Psoas muscle (tissue), 8 donors: ENCODE data around the gene PDCD11. TPM values are rescaled to one million over a fixed set of nuclear protein-coding genes. Genes with fewer than 3 reads are reported as not detected.
A peak's percentile ranks its signal among the peaks of the same experiment; 100 is the strongest.

ENCODE experiments used
- ATAC-seq, 4 donors: fragments of 200-7000 bp; cut with Tn5 transposase; one replicate each; pipeline ENCODE4 v1.9.1; 2020; ENCODE audit warnings: moderate library complexity in 3 of 4, mild to moderate bottlenecking in 2 of 4
- DNase-seq, 2 donors: peaks; one replicate each; pipeline ENCODE4 v3.0.0-alpha.2; 2020
- H3K27ac ChIP-seq: fragments of 200-600 bp; one replicate; pipeline ENCODE4 v1.8.0; 2022
- H3K27me3 ChIP-seq, 3 donors: fragments of 200-600 bp in 1 of 3; one replicate each; pipeline versions ENCODE4 v1.6.1 to v1.8.0; 2013 to 2022; ENCODE audit warnings: low read length in 2 of 3, mild to moderate bottlenecking in 2 of 3, moderate library complexity in 1 of 3; ENCODE audit not compliant: insufficient read depth in 3 of 3
- H3K36me3 ChIP-seq, 2 donors: fragments of 200-600 bp in 1 of 2; one replicate each; pipeline versions ENCODE4 v1.6.1 to v1.8.0; 2013 to 2022; ENCODE audit warnings: low read depth in 1 of 2, mild to moderate bottlenecking in 1 of 2, moderate library complexity in 1 of 2; ENCODE audit not compliant: insufficient read depth in 1 of 2
- H3K4me1 ChIP-seq: fragments of 200-600 bp; one replicate; pipeline ENCODE4 v1.8.0; 2022
- H3K4me3 ChIP-seq: fragments of 200-600 bp; one replicate; pipeline ENCODE4 v1.8.0; 2022; ENCODE audit warnings: mild to moderate bottlenecking
- H3K9me3 ChIP-seq: fragments of 200-600 bp; one replicate; pipeline ENCODE4 v1.8.0; 2022
- WGBS, 3 donors: extraction: QIAGEN DNeasy Blood & Tissue Kit; methylation state at CpG; one replicate each; pipeline versions ENCODE4 v1.1.6 to v1.1.7; 2013; 5-methylcytosine and 5-hydroxymethylcytosine counted together
- intact Hi-C, 2 donors: fragments of 100-400 bp; cut with DNase I; formaldehyde crosslinking; loops; one replicate each; pipeline versions ENCODE4 v1.11.0 to v1.14.2; 2022
- polyA plus RNA-seq, 3 donors: library from polyadenylated mRNA; stranded (reverse); fragments of 200-250 nt; gene quantifications; one replicate each; pipeline ENCODE4 v1.2.3, GENCODE V29; 2013
- total RNA-seq, 4 donors: library from RNA; stranded (reverse); fragmentation: NEBNext Ultra II Directional in 2 of 4; extraction: Animal tissue kit (Norgen Biotek cat#: 25700) in 2 of 4; gene quantifications; one replicate each; pipeline versions ENCODE4 v1.2.1 to v1.2.4, GENCODE V29; 2021 to 2023
- TF ChIP-seq, protein P1 (sequence below): fragments of 200-600 bp; IDR thresholded peaks from one replicate; pipeline ENCODE4 v1.8.0; 2022; ENCODE audit warnings: antibody characterized with exemption
- donor health status: healthy with polysubstance abuse.
- donor health status: DM: no; HTN: no; CAD: no; lungs with moderate emphysema.
- donor health status: Bipolar disorder and iron deficiency.
- donor health status: healthy.
- donor health status: DM: yes; HTN: yes; CAD: no.
- donor health status: DM: no; HTN: no; CAD: no.
- donor health status: DM: no; HTN: no; CAD: no.
- donor health status: DM: yes; HTN: yes; CAD: no.

The PDCD11 gene
- total and polyA plus RNA-seq, 7 donors: 13.1 to 34.7 (median 24.1) TPM

- TF ChIP-seq, protein P1, sequence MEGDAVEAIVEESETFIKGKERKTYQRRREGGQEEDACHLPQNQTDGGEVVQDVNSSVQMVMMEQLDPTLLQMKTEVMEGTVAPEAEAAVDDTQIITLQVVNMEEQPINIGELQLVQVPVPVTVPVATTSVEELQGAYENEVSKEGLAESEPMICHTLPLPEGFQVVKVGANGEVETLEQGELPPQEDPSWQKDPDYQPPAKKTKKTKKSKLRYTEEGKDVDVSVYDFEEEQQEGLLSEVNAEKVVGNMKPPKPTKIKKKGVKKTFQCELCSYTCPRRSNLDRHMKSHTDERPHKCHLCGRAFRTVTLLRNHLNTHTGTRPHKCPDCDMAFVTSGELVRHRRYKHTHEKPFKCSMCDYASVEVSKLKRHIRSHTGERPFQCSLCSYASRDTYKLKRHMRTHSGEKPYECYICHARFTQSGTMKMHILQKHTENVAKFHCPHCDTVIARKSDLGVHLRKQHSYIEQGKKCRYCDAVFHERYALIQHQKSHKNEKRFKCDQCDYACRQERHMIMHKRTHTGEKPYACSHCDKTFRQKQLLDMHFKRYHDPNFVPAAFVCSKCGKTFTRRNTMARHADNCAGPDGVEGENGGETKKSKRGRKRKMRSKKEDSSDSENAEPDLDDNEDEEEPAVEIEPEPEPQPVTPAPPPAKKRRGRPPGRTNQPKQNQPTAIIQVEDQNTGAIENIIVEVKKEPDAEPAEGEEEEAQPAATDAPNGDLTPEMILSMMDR: no peak
- no peak overlapping the region for H3K4me3 ChIP-seq
- no peaks in the 10 kb centered on the region for H3K27me3 ChIP-seq
- DNase-seq (peak in 1 of 2 donors; percentile 38), ATAC-seq (no peak)
- H3K4me1 ChIP-seq: no peaks in the 10 kb centered on the region
- H3K27ac ChIP-seq: no peak overlapping the region
- no peaks in the 10 kb centered on the region for H3K9me3 ChIP-seq
- intact Hi-C loops: no loop called here
- H3K36me3 ChIP-seq: no peaks in the 10 kb centered on the region
- WGBS, 3 donors: 93 to 98% (median 93%) methylated on average over 2 of the region's 2 CpGs
Measured at GRCh38 chr10:103472005-103472404, 75.6 kb downstream of the PDCD11 start.

- 63 to 80% (median 73%) methylated on average over 32 of the region's 32 CpGs for WGBS, 3 donors
- TF ChIP-seq, protein P1: no peak
- peak in 1 of 2 donors; percentile 54 for DNase-seq
- intact Hi-C loops: no loop called here
- Histone ChIP-seq H3K4me3 (no peak overlapping the region), H3K9me3 (no peaks in the 10 kb centered on the region), H3K27ac (no peak overlapping the region), H3K27me3 (no peaks in the 10 kb centered on the region), H3K4me1 (no peaks in the 10 kb centered on the region), H3K36me3 (no peaks in the 10 kb centered on the region)
- ATAC-seq: no peak
Measured at GRCh38 chr10:103473261-103473671, 76.8 kb downstream of the PDCD11 start.

DNA sequence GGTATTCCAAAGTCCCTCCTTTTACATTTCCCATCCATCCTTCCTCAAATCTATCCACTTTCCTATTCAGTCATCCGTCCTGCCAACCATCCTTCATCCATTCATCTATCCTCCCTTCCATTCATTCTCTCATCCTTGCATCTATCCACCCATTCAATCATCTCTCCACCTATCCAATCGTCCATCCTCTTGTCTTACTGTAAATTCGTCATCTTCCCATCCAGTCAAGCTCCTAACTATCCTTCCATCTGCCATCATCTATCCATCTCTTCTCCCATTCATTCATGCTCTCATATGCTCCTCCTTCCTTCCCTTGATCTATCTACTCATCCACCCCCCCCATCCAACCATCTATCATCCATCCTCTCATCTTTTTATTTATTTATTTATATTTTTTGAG is 77.7 kb downstream of the PDCD11 start:
- H3K36me3 ChIP-seq: no peaks in the 10 kb centered on the region
- TF ChIP-seq, protein P1: no peak
- H3K27ac ChIP-seq: no peak overlapping the region
- H3K27me3 ChIP-seq: no peaks in the 10 kb centered on the region
- H3K4me1 ChIP-seq: no peaks in the 10 kb centered on the region
- ATAC-seq: no peak
- H3K9me3 ChIP-seq: no peaks in the 10 kb centered on the region
- no peak for DNase-seq
- 88 to 97% (median 95%) methylated on average over 3 of the region's 3 CpGs for WGBS, 3 donors
- H3K4me3 ChIP-seq: no peak overlapping the region
- intact Hi-C loops: no loop called here

GRCh38 chr10:103475437-103475836 is 79.0 kb downstream of the PDCD11 start:
- DNase-seq (peak in 1 of 2 donors; percentile 11), ATAC-seq (no peak)
- H3K4me1 ChIP-seq: no peaks in the 10 kb centered on the region
- H3K4me3 ChIP-seq: no peak overlapping the region
- H3K27me3 ChIP-seq: no peaks in the 10 kb centered on the region
- H3K36me3 ChIP-seq: no peaks in the 10 kb centered on the region
- intact Hi-C loops: no loop called here
- H3K27ac ChIP-seq: no peak overlapping the region
- TF ChIP-seq, protein P1: no peak
- no peaks in the 10 kb centered on the region for H3K9me3 ChIP-seq
- WGBS, 3 donors: 72 to 81% (median 77%) methylated on average over 4 of the region's 4 CpGs

DNA sequence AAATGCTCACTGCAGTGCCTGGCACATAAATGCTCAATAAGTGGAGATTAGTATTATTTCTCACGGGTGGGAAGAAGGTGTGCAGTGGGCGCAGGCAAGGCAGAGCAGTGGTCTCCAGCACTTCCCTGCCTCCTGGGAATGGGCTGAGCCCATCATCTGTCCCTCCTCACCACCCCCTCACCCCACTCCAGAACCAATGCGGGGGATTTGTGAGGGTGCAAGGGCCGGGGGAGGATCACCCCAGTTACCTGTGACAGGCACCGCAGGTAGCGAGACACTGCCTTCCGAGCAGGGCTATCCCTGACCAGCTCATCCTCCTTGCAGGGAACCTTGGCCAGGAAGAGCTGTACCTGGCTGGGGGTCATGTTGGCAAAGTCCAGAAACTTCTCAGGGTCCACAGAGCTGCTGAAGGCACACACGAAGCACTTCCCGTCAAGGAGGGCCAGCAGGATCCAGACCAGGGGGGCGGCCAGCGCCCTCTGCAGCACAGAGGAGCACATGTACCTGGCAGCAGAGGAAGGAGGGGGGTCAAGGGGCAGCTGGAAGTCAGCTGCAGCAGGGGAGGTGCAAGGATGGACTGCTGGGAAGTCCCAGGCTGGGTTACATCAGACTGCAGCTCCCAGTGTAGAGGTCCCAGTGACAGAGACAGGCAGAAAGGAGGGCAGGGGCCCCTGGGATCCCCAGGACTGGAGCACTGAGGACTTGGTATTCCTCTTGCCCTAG is 79.8 kb downstream of the PDCD11 start:
- no peaks in the 10 kb centered on the region for H3K4me1 ChIP-seq
- intact Hi-C loops: no loop called here
- H3K27ac ChIP-seq: no peak overlapping the region
- DNase-seq: peak in 1 of 2 donors; percentile 45
- ATAC-seq: no peak
- 64 to 76% (median 72%) methylated on average over 11 of the region's 11 CpGs for WGBS, 3 donors
- H3K27me3 ChIP-seq: no peaks in the 10 kb centered on the region
- H3K4me3 ChIP-seq: no peak overlapping the region
- TF ChIP-seq, protein P1: no peak
- no peaks in the 10 kb centered on the region for H3K9me3 ChIP-seq
- no peaks in the 10 kb centered on the region for H3K36me3 ChIP-seq
